Effector CD8-positive, alpha-beta T cell (primary cell): ENCODE data around the gene KRTAP20-2.

Experiments
- DNase-seq: peaks from one replicate; lab custom pipeline; 2025; lab: John Stamatoyannopoulos, UW

The KRTAP20-2 gene

GRCh38 chr21:30674312-30674711 lies 39.3 kb downstream of the KRTAP20-2 start:
- DNase-seq: no peak

GRCh38 chr21:30676737-30677136 lies 41.7 kb downstream of the KRTAP20-2 start:
- DNase-seq: no peak

- DNase-seq: no peak
Observed at GRCh38 chr21:30680586-30680985, 45.6 kb downstream of the KRTAP20-2 start.

GRCh38 chr21:30684506-30684905 lies 49.5 kb downstream of the KRTAP20-2 start:
- no peak for DNase-seq
